ENCODE measurements around the gene TRIM62. TPM values are rescaled to one million over a fixed set of nuclear protein-coding genes. Genes with fewer than 3 reads are reported as not detected.

Gene TRIM62
- total and polyA plus RNA-seq, 7 donors = 4.0 to 14.2 (median 5.5) TPM

DNA sequence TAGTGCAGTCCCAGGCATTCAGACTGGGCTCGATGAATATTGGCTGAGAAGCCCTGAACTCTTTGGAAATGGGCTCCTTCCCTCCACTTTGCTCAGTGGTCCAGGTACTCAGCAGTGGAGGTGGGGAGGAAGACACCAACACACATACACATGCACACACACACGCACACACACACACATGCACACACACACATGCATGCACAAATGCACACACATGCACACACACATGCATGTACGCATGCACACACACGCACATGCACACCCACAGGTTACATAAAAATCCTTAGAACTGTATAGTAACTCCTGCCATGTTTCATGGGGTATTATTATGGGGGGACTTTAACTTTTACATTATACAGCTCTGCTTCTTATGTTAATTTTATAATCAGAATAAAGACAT is 5.0 kb downstream of the TRIM62 start:
- WGBS, 3 donors = 32 to 47% (median 33%) methylated on average over 4 of the region's 4 CpGs

DNA sequence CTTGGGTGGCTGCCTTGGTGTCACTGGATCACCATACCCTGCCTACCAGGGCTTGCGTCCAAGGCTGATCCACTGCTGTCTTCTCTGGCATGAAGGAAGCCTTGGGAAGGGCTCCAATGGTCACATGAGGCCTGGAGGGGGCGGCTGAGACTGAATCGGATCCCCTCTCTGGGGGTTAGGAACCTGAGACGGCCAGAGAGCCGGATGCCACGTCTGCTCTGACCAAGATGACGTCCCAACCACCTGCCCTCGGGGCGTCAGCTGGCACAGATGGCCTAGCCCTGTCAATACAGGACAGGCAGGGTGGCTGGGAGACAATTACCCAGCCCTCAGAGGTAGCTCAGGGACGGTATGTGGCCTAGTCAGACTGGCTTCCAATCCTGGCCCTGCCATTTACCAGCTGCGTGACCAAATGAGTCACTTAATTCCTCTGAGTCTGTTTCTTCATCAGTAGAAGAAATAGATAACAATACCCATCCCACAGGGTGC is 5.4 kb downstream of the TRIM62 start:
- Histone ChIP-seq H3K27me3 (ENCODE audit: insufficient read depth in 3 of 3, low read length in 2 of 3) (no peaks in the 10 kb centered on the region), H3K4me3 (peak overlapping the region; percentile 13), H3K36me3 (ENCODE audit: insufficient read depth in 1 of 2, low read depth in 1 of 2) (no peaks in the 10 kb centered on the region), H3K4me1 (peaks cover 24% of the 10 kb centered on the region), H3K27ac (peak overlapping the region; percentile 82), H3K9me3 (no peaks in the 10 kb centered on the region)
- ATAC-seq (peak; percentile 86 to 90 (median 90)), DNase-seq (peak; percentile 84 to 91)
- 25 to 33% (median 28%) methylated on average over 11 of the region's 11 CpGs for WGBS, 3 donors
- TF ChIP-seq CTCF (IDR thresholded peaks at IDR 0.05) = no peak
- intact Hi-C loops (cut with DNase I) = no loop called here

More for the DNA sequence above, 5.0 kb downstream of the TRIM62 start:
- Histone ChIP-seq H3K4me3 (no peak overlapping the region), H3K9me3 (no peaks in the 10 kb centered on the region), H3K27me3 (ENCODE audit: insufficient read depth in 3 of 3, low read length in 2 of 3) (no peaks in the 10 kb centered on the region), H3K4me1 (peaks cover 24% of the 10 kb centered on the region), H3K27ac (peak overlapping the region; percentile 82), H3K36me3 (ENCODE audit: insufficient read depth in 1 of 2, low read depth in 1 of 2) (no peaks in the 10 kb centered on the region)
- DNase-seq (no peak), ATAC-seq (no peak)
- intact Hi-C loops (cut with DNase I) = no loop called here
- TF ChIP-seq CTCF (IDR thresholded peaks at IDR 0.05) = no peak

GRCh38 chr1:33175865-33176264 is 6.0 kb downstream of the TRIM62 start:
- peak overlapping the region; percentile 13 for H3K4me3 ChIP-seq
- H3K9me3 ChIP-seq = no peaks in the 10 kb centered on the region
- H3K4me1 ChIP-seq = peaks cover 29% of the 10 kb centered on the region
- H3K36me3 ChIP-seq (ENCODE audit: insufficient read depth in 1 of 2, low read depth in 1 of 2) = no peaks in the 10 kb centered on the region
- WGBS, 3 donors = 13 to 49% (median 44%) methylated on average over 2 of the region's 2 CpGs
- H3K27me3 ChIP-seq (ENCODE audit: insufficient read depth in 3 of 3, low read length in 2 of 3) = no peaks in the 10 kb centered on the region
- peak overlapping the region; percentile 82 for H3K27ac ChIP-seq
- DNase-seq (no peak), ATAC-seq (peak in 2 of 4 donors; percentile 4 to 16)
- intact Hi-C loops (cut with DNase I) = no loop called here
- TF ChIP-seq CTCF (IDR thresholded peaks at IDR 0.05) = no peak

DNA sequence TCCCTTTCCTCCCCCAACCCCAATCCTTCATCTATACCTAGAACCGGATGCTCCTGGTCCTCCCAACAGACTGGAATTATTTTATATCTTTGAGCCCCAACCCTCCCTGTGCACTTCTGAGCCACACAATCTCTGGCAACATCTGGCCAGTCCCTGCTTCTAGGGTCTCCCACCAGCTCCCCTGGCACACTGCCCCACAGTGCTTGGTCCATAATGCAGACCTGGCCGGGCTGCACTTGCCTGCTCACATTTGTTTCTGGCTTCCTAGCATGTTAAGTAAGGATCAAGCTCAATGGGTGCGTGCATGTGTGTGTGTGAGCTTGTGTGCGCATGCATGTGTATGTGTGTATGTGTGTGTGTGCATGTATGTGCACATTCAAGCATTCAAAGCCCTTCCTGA is 8.8 kb downstream of the TRIM62 start:
- 60 to 74% (median 63%) methylated on average over 4 of the region's 4 CpGs for WGBS, 3 donors
- H3K4me3 ChIP-seq = no peak overlapping the region
- no peaks in the 10 kb centered on the region for H3K9me3 ChIP-seq
- no peak overlapping the region for H3K27ac ChIP-seq
- DNase-seq (no peak), ATAC-seq (no peak)
- no peaks in the 10 kb centered on the region for H3K36me3 ChIP-seq (ENCODE audit: insufficient read depth in 1 of 2, low read depth in 1 of 2)
- peaks cover 28% of the 10 kb centered on the region for H3K4me1 ChIP-seq
- intact Hi-C loops (cut with DNase I) = loop anchor here in 1 of 2 donors (5.0 kb wide), 1 partner anchor 41 kb away; no protein-coding TSS in a partner anchor
- TF ChIP-seq CTCF (IDR thresholded peaks at IDR 0.05) = no peak
- no peaks in the 10 kb centered on the region for H3K27me3 ChIP-seq (ENCODE audit: insufficient read depth in 3 of 3, low read length in 2 of 3)

Data from psoas muscle (tissue), 8 donors.